Activated B cell treated with CpG ODN at 0.5 μM for 24 hours (primary cell): Measurements from ENCODE around the gene PWWP2B. TPM values are rescaled to one million over a fixed set of nuclear protein-coding genes. Genes with fewer than 3 reads are reported as not detected.

Source experiments
- ATAC-seq: fragments of 200-7000 bp; cut with Tn5 transposase; one replicate; pipeline ENCODE4 v1.10.0; 2021; ENCODE audit warnings: low read depth, mild to moderate bottlenecking, moderate library complexity
- CTCF ChIA-PET: fragments of 350-600 bp; sonication (Branson Sonifier 250); formaldehyde crosslinking; loops from one replicate; lab custom pipeline; 2021; ENCODE audit warnings: antibody characterized with exemption; lab: Charles Lee
- POLR2A ChIA-PET: fragments of 350-600 bp; sonication (Branson Sonifier 250); formaldehyde crosslinking; loops from one replicate; lab custom pipeline; 2021; ENCODE audit warnings: antibody characterized with exemption; lab: Charles Lee
- DNase-seq: peaks from one replicate; pipeline ENCODE4 v3.0.0; 2022
- H3K27ac Mint-ChIP-seq: one replicate; pipeline ENCODE4 v1.8.0; 2020; ENCODE audit warnings: mixed read lengths
- H3K27me3 Mint-ChIP-seq: one replicate; pipeline ENCODE4 v1.8.0; 2021; ENCODE audit warnings: mixed read lengths
- H3K36me3 Mint-ChIP-seq: one replicate; pipeline ENCODE4 v1.8.0; 2021; ENCODE audit warnings: low read depth, mixed read lengths
- H3K4me1 Mint-ChIP-seq: one replicate; pipeline ENCODE4 v1.8.0; 2021; ENCODE audit warnings: mixed read lengths
- H3K4me3 Mint-ChIP-seq: one replicate; pipeline ENCODE4 v1.8.0; 2020; ENCODE audit warnings: mild to moderate bottlenecking, mixed read lengths
- H3K9me3 Mint-ChIP-seq: one replicate; pipeline ENCODE4 v1.8.0; 2020; ENCODE audit warnings: mixed read lengths
- intact Hi-C: fragments of 100-400 bp; cut with micrococcal nuclease; formaldehyde crosslinking; loops from one replicate; pipeline ENCODE4 v1.15.1; 2024
- total RNA-seq: library from RNA; stranded (reverse); gene quantifications from 2 replicates; pipeline ENCODE4 v1.2.3, GENCODE V29; 2022
- TF ChIP-seq, protein P1 (sequence below): fragments of 200-600 bp; IDR thresholded peaks from one replicate; pipeline ENCODE4 v1.8.0; 2022; ENCODE audit warnings: antibody characterized with exemption, mild to moderate bottlenecking

Gene PWWP2B
- total RNA-seq, 1 donor from 2014 or later = 13.4 TPM

DNA sequence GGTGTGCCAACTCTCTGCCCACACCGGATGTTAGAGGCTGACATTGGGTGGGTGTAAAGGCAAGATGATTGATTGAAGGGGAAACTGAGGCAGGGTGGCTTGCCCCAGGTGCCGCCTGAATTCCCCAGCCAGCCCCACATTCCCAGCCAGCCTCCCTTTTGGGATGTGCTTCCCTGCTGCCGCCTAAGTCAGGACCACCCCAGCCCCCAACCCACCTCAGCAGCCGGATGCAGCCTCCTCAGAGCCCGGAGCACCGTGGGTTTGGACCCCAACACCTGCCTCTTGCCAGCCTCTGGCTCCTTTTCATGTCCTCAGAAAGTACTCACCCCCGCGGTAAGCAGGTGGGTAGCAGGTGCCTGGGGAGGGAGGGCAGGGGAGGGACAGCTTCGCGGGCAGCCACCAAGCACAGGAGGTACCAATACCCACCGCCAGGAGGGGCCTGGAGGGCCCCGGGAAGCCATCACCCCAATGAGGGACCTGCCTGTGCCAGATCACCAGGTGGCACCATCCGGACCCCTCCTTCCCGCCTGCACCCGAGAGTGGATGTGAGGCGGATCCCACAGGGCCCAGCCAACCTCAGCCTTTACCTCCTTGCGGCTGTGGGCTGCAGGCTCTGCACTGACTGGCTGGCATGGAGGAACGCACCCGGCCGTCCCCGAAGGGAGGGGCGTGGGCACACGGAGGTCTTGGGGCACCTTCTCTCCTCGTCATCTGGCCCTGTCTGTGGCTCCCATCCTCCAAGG, 60.5 kb downstream of the PWWP2B start:
- POLR2A ChIA-PET = no interaction called here
- CTCF ChIA-PET = interaction anchor here (3.1 kb wide), 1 partner anchor 176 kb away, joined by 21 read pairs; no protein-coding TSS in a partner anchor

GRCh38 chr10:132458071-132458585, 61.1 kb downstream of the PWWP2B start:
- Mint-ChIP-seq H3K4me1 (peaks cover 3% of the 10 kb centered on the region), H3K9me3 (no peaks in the 10 kb centered on the region), H3K4me3 (no peak overlapping the region), H3K27ac (no peak overlapping the region), H3K36me3 (no peaks in the 10 kb centered on the region), H3K27me3 (no peaks in the 10 kb centered on the region)
- CTCF ChIA-PET = interaction anchor here (1.2 to 3.1 kb wide), 5 partner anchors 92 to 197 kb away, joined by 4 to 21 read pairs (median 5); no protein-coding TSS in a partner anchor
- DNase-seq = no peak
- TF ChIP-seq, protein P1, sequence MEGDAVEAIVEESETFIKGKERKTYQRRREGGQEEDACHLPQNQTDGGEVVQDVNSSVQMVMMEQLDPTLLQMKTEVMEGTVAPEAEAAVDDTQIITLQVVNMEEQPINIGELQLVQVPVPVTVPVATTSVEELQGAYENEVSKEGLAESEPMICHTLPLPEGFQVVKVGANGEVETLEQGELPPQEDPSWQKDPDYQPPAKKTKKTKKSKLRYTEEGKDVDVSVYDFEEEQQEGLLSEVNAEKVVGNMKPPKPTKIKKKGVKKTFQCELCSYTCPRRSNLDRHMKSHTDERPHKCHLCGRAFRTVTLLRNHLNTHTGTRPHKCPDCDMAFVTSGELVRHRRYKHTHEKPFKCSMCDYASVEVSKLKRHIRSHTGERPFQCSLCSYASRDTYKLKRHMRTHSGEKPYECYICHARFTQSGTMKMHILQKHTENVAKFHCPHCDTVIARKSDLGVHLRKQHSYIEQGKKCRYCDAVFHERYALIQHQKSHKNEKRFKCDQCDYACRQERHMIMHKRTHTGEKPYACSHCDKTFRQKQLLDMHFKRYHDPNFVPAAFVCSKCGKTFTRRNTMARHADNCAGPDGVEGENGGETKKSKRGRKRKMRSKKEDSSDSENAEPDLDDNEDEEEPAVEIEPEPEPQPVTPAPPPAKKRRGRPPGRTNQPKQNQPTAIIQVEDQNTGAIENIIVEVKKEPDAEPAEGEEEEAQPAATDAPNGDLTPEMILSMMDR = no peak
- no peak for ATAC-seq
- intact Hi-C loops = loop anchor here (1.0 kb wide), 3 partner anchors 93 to 179 kb away; no protein-coding TSS in a partner anchor
- POLR2A ChIA-PET = no interaction called here

More for the DNA sequence above, 60.5 kb downstream of the PWWP2B start:
- Mint-ChIP-seq H3K36me3 (no peaks in the 10 kb centered on the region), H3K9me3 (no peaks in the 10 kb centered on the region), H3K4me3 (no peak overlapping the region), H3K27ac (no peak overlapping the region), H3K4me1 (peaks cover 8% of the 10 kb centered on the region), H3K27me3 (no peaks in the 10 kb centered on the region)
- intact Hi-C loops = loop anchor here (1.0 kb wide), 3 partner anchors 94 to 180 kb away; no protein-coding TSS in a partner anchor
- DNase-seq = no peak
- TF ChIP-seq, protein P1 = no peak
- no peak for ATAC-seq

GRCh38 chr10:132458586-132459300, 61.7 kb downstream of the PWWP2B start:
- Mint-ChIP-seq H3K36me3 (no peaks in the 10 kb centered on the region), H3K9me3 (no peaks in the 10 kb centered on the region), H3K4me1 (peaks cover 3% of the 10 kb centered on the region), H3K27me3 (no peaks in the 10 kb centered on the region), H3K27ac (no peak overlapping the region), H3K4me3 (no peak overlapping the region)
- CTCF ChIA-PET = interaction anchor here (1.2 to 3.1 kb wide), 8 partner anchors 78 to 196 kb away, joined by 4 to 21 read pairs (median 5); no protein-coding TSS in a partner anchor
- POLR2A ChIA-PET = no interaction called here
- ATAC-seq = peak; percentile 94
- TF ChIP-seq, protein P1 = no peak
- intact Hi-C loops = loop anchor here (1.0 kb wide), 3 partner anchors 93 to 179 kb away; no protein-coding TSS in a partner anchor
- peak; percentile 80 for DNase-seq

GRCh38 chr10:132459301-132460003, 62.5 kb downstream of the PWWP2B start:
- POLR2A ChIA-PET = interaction anchor here (1.3 kb wide), 1 partner anchor 80 kb away, joined by 3 read pairs; no protein-coding TSS in a partner anchor
- CTCF ChIA-PET = interaction anchor here (0.6 to 3.1 kb wide), 10 partner anchors 77 to 196 kb away, joined by 3 to 21 read pairs (median 5); no protein-coding TSS in a partner anchor
- intact Hi-C loops = no loop called here
- Mint-ChIP-seq H3K36me3 (no peaks in the 10 kb centered on the region), H3K27ac (no peak overlapping the region), H3K27me3 (no peaks in the 10 kb centered on the region), H3K4me1 (peaks cover 3% of the 10 kb centered on the region), H3K4me3 (no peak overlapping the region), H3K9me3 (no peaks in the 10 kb centered on the region)
- TF ChIP-seq, protein P1 = no peak
- DNase-seq = no peak
- no peak for ATAC-seq
